GM18519 (cell line): ENCODE measurements around the gene TMEM120B.
"Not testable (repeated sequence)": the region's sequence is repeated elsewhere in the genome, so short reads cannot be mapped to it uniquely, and the experiment has no call there.

Experiments
- ATAC-seq: cut with Tn5 transposase; IDR thresholded peaks from one replicate; pipeline ENCODE4 v1.9.1; 2021; ENCODE audit warnings: mild to moderate bottlenecking, moderate library complexity; ENCODE audit not compliant: unreplicated experiment, low FRiP score

Gene TMEM120B

DNA sequence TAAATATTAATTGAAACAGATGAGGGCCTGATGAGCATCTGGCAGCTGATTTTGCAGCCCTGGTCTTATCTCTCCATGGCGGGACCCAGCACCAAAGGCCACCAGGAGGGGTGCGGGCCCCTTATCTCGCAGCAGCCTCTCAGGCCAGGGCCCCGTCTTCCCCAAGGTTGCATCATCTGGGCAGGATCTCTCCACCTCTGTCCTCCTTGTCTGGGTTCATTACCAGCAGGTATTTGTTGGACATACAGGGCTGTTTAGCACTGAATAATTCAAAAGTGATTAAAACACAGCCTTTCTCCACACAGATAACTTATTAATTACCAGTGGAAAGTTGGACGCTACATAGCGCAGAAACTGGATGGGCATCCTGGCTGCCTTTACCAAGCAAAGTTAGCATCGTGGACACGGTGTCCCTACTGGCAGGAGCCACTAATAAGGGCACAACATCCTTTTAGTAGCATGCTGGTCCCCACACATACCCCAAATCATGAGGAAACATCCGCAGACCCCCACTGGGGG, 25.8 kb downstream of the TMEM120B start:
- no peak for ATAC-seq

DNA sequence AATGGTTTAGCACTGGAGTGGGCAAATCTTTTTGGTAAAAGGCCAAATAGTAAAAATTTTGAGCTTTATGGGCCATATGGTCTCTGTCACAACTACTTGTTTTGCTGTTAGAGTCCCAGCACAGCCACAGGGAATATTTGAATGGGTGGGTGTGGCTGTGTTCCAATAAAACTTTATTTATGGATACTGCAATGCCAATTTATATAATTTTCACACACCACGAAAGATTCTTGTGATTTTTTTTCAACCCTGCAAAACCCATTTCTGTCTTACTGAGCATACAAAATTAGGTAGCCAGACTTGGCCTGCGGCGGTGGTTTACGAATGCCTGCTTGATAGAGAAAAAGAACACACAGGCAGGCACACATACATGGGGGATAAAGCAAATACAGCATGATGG, 28.3 kb downstream of the TMEM120B start:
- no peak for ATAC-seq

DNA sequence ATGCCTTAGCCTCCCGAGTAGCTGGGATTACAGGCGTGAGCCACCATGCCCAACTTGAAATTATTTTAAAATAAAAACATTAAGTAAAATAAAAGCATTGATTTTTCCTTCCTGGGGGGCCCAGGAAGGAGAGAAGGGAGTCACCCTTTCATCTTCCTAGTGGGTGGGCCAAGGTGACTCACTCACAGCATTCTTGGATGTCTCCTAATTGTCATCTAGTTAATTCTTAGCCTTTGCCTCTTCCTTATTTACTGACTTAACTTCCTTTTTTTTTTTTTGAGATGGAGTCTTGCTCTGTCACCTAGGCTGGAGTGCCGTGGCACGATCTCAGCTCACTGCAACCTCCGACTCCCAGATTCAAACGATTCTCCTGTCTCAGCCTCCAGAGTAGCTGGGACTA, 29.2 kb downstream of the TMEM120B start:
- no peak for ATAC-seq

DNA sequence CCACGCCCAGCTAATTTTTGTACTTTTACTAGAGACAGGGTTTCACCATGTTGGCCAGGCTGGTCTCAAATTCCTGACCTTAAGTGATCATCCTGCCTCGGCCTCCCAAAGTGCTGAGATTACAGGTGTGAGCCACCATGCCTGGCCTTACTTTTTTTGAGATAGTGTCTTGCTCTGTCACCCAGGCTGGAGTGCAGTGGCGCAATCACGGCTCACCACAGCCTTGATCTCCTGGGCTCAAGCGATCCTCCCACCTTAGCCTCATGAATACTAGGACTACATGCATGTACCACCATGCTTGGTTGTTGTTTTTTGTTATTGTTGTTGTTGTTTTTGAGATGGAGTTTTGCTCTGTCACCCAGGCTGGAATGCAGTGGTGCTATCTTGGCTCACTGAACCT, 33.0 kb downstream of the TMEM120B start:
- ATAC-seq: not testable (repeated sequence)

GRCh38 chr12:121748218-121748570, 35.6 kb downstream of the TMEM120B start:
- ATAC-seq: no peak

- no peak for ATAC-seq
These were observed 36.2 kb downstream of the TMEM120B start for GRCh38 chr12:121748571-121749265.

GRCh38 chr12:121749267-121749666, 36.7 kb downstream of the TMEM120B start:
- no peak for ATAC-seq

GRCh38 chr12:121750507-121750955, 38.0 kb downstream of the TMEM120B start:
- no peak for ATAC-seq

GRCh38 chr12:121751034-121751433, 38.5 kb downstream of the TMEM120B start:
- ATAC-seq: no peak

DNA sequence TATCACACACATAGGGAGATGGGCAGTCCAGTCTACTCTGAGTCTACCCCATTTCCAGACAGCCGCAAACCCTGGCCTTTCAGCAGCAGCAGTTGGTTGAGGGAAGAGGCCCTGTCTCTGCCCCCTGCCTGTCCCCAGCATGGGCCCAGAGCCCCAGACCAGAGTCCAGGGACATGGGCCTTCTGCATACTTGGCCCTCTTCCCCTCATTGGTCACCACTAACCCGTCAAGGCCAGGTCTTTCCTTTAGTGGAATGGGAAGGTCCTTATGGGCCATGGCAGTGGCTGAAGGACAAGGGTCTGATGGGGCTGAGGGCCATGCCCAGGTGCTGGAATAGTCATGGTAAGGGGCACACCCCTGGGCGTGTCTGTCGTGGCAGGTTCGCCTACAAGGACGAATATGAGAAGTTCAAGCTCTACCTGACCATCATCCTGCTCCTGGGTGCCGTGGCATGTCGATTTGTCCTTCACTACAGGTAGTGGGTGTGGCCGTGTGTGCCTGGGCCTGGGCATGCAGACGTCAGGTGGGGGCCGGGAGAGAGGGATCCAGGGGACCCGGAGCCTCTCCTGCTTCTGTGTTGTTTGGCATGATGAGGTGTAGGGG, 39.3 kb downstream of the TMEM120B start:
- no peak for ATAC-seq

DNA sequence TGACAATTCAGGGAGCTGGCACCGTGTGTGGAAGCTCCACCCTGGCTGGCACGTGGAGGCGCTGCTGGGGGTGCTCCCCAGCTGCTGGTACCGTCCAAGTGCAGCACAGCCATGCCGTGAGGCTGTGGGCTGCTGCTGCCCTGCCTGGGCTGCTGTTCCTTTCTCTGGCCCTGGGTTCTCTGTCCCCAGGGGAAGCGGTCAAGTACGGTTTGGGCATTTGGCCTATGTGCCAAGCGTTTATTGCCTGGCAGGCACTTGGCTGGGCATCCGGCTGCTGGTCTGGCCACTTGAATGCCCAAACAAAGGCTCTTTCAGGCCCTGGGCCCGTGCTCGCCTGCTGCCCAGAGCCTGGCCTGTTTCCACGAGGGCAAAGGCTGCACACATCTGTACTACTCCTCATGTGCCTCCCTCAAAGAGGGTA, 41.3 kb downstream of the TMEM120B start:
- ATAC-seq: no peak

- no peak for ATAC-seq
These were observed 42.3 kb downstream of the TMEM120B start for GRCh38 chr12:121754836-121755235.

- ATAC-seq: no peak
These were observed 43.0 kb downstream of the TMEM120B start for GRCh38 chr12:121755591-121755990.

DNA sequence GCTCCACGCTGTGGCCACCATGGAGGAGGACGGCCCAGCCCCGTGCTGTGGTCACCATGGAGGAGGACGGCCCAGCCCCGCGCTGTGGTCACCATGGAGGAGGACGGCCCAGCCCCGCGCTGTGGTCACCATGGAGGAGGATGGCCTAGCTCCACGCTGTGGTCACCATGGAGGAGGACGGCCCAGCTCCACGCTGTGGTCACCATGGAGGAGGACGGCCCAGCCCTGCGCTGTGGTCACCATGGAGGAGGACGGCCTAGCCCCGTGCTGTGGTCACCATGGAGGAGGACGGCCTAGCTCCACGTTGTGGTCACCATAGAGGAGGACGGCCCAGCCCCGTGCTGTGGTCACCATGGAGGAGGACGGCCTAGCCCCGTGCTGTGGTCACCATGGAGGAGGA, 46.0 kb downstream of the TMEM120B start:
- not testable (repeated sequence) for ATAC-seq

DNA sequence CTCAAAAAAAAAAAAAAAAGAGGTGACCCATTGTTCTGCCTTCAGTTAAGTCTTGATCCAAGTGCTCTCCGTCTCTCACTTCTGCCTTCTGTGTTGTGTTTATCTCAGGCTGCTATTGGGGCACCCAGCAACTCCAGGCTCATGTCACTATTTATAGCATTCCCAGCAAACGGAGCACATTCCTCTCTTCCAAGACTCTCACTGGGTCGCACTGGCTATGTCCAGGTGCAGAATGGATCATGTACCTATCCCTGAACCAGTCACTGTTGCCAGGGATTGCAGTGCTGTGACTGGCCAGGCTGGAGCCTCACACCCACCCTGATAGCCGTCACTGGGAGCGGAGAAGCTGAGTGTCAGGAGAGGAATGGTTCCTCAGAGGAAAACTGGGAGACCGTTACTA, 49.7 kb downstream of the TMEM120B start:
- ATAC-seq: no peak

DNA sequence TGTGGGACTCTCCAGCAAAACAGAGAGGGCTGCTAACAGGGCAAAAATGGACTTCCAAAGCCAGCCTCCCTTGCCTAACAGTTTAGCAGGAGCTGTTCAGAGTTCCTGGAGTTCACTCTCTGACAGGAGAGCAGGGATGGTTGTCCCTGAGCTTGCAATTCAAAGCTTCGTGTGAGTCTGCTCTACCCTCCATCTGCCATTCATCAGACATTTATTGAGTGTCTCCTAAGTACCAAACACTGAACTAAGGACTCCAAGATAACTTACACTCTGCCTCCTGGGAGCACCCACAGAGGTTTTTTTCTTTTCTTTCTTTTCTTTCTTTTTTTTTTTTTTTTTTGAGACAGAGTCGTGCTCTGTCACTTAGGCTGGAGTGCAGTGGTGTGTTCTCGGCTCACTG, 52.3 kb downstream of the TMEM120B start:
- no peak for ATAC-seq

GRCh38 chr12:121765573-121765972, 53.0 kb downstream of the TMEM120B start:
- ATAC-seq: no peak

- no peak for ATAC-seq
These were observed 53.9 kb downstream of the TMEM120B start for GRCh38 chr12:121766290-121767039.

DNA sequence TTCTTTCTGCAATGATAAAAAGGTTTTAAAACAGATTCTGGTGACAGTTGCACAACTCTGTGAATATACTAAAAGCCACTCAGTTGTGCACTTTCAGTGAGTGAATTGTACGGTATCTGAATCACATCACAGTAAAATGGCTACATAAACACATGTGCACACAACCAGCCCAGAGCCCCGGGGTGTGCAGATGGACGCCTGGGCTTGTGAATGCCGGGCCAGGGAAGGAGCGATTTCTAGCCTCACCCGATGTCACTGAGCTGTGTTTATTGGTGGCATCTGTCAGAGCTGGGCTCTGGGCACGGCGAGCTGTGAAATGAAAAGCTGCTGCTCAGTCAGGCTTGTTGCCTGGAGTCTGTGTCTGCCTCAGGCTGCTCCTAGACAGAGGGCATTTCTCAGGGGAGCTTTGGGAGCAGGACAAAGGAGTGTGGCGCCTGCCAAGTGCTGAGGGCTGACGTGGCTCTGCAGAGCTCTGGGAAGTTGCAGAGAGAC, 55.0 kb downstream of the TMEM120B start:
- no peak for ATAC-seq

GRCh38 chr12:121769297-121769830, 56.8 kb downstream of the TMEM120B start:
- ATAC-seq: no peak

GRCh38 chr12:121769831-121770301, 57.3 kb downstream of the TMEM120B start:
- ATAC-seq: no peak
